ENCODE data around the gene GGACT.

Gene GGACT

DNA sequence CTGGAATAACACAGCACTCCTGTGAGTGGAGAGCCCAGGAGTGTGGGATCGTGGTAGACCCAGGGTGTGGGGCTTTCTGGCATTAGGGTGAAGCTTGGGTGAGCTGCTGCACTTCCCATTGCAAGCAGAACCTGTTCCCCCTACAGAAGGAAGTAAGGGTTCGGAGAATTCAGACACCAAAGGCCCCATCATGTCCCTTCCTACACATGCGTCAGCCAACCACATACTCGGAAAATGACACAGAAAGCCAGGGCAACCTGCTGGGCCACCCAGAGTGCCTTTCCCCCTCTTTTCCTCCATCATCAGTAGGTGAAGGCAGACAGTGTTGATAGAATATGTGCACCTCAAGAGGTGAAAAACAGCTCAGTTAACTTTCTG is 42.9 kb downstream of the GGACT start:
- no peak for DNase-seq

DNA sequence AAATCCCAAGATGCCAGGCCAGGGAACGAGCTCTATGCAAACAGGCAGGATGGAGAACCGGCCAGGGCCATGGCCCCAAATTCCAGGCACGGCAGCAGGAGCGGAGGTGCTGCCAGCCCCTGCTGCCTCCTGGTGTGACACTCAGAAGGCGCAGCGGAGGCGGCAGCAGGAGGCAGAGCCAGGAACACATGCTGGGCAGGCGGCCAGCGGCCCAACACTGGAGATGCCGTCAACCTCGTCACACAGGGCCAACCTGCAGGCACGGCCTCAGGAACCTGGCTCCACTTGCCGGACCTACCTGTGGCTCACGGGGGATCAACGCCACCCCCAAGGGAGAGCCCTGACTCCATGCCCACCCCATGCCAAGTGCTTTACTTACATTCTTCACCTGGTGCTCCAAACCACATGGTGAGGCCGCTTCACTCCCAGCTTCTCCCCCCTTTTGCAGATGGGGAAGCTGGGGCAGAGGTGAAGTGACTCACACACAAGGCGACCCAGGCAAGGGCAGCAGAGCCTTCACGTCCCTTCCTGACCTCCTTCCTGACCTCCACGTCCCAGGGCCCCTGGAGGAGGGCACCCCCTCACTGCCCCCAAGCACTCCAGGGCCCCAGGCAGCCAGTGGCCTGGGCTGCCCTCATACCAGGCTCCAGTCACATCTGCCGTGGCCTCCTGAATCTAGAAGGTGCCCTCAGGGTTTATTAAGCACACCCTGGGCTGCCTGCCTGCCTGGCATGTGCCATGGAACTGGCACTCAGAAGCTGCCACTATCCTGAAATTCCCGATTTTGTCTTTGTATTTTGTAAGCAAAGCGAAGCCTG is 43.5 kb downstream of the GGACT start:
- no peak for DNase-seq

DNA sequence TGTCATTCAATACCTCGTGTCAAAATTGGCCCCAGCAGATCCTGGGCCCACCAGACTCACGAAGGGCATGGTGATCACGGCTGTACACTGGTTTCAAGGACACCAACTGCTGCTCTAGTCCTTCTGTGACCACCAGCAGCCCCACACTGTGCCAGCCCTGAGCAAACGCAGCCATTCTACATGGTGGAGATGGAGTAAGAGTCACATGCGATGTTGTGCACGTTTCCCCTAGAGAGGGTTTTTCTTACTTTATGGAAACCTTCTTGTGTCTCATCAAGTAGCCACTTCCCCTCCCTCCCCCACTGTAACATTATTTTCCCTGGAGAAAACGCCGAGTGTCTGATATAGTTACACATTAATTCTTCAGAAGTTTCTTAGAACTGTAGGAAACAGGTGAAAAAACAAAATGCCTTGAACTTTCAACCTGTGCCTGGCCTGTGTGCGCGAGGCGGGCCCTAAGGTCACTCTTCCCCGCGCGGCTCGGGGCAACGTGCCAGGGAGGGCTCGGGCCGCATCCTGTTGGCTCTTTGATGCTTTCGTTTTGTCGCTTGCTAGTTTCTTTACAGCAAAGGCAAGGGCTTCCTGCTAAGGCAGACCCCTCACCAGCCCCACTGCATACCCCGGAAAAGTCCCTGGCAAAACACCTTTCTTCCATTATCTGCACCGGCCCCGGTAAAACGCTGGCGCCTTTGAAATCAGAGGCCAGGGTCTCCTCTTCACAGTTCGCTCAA is 44.6 kb downstream of the GGACT start:
- no peak for DNase-seq

DNA sequence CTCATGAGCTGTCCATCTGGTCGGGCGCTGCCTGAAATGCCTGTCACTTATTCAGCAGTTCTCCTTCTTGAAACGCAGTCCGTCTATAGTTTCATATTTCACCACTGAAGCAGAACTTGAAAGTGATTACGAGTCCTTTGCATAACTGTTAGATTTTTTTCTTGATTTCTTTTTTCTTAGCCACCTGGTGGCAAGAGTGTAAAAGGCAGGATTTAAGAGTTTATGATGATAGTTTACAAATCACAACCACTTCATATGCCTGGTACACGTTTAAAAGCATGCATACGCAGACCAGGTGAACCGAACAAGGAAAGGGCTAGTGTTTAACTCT is 45.8 kb downstream of the GGACT start:
- no peak for DNase-seq

DNA sequence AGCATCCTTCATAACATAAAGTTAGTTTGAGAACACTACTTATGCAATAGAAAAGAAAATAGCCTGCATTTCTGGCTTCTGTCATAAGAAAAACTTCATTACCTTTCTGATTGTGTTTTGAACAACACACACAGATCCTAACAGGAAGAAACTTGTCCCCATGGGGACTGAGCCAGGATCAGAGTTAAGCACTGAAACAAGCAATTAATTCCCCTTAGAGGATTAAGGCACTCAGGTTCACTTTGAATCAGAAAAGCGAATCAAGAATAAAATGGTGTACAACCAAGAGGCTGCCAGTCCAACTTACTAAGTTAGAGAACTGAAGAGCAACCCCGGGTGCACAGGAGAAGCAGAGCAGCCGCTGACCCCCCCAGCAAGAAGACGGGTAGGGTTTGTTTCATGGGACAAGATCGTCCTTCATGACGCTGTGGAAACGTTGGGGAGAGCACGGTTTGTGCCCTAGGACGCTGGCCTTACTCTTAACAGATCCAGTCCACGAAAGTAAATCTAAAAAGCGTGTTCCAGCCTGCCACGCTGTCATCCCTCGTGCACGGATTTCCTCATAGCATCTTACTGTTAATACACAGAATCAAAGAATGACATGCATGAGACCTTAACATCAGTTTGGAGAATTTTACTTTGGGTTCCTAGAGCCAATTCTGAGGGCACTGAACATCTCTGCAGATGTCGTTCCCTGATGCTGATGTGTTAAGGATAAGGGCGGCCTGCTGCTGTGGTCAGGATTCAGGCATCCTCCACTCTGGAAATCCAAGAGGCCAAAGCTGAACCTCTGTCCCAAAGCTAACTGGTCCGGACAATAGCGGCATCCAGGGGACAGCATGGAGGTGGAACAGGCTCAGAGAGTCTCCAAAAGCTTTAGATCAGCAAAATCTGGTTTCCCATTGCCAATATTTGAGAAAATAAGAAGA is 46.4 kb downstream of the GGACT start:
- no peak for DNase-seq

DNA sequence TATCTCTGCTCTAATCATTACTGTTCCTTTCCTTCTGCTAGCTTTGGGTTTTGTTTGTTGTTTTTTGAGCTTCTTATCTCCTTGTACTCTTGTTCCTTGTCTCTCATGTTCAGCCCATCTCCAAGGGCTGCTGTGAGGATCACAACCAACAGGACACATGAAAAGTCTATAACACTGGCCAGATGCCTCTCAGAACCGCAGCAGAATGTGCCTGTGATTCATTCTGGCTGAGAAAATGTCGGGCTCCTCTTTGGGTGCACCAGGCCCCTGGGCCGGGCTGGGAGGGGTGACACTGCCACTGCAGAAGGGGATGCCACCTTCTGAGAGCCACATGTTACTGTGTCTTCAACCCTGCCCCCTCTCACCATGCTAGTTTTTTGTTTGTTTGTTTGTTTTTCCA is 48.0 kb downstream of the GGACT start:
- no peak for DNase-seq

DNA sequence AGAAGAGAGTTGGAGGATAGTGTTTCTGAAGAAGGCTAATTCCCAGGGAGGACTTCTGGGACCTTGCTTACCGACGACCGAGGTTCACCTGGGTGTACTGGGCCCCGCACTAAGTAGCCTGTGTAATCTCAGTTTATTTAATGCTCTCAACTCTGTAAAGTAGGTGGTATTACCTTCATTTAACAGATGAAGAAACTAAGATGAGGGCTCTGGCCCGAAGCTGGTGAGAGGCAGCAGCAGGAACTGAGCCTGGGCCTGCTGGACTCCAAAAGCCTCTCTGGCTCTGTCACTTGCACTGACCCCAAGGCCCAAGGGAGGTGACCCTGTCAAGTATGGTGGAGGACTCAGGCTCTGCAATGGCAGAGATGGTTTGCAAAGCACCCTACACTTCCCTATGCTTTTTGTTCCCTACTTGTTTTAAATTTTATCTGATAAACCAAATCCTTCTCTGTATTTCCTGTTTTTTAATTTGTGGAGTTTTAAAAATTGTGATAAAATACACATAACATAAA is 50.6 kb downstream of the GGACT start:
- DNase-seq: no peak

DNA sequence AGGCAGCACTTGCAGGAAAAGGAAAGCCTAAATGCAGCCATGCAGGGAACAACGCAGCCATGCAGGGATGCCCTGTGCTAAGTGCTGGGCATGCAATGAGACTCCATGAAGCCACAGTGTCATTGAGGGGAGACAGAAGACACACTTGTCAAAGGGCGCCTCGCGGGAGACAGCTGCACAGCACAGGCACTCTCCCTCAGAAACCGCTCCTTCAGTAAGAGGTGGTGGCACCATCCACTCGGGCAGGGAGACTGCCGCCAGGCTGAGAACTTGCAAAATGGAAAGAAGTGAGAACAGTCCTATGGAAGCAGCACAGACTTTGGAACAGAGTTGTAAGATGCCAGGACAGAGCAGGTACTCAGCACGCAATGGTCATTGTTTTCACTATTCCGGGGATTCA is 51.1 kb downstream of the GGACT start:
- DNase-seq: no peak

DNA sequence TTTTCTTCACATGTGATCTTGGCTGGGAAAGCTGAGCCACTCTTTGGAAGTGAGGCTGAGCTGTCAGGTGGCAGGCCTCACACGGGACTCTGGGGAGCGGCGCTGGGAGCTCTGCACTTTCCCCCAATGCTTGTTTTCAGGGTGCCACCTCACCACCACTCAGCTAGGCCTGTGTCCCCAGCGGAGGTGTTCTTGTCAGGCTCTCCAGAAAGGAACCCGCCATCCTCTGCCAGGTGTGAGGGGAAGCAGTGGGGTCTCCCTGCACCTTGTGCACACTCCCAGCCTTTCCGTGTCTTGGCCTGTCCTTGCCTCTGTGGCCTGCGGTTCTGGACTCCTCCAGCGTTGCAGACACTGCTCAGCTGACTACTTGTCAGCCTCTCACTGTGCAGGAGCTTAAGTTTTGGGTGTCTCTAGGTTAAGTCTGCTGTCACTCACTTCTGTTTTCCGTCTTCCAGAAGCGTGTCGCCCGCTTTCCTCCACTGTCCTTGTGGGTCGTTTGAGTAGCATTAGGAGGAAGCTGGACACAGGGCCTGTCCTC is 51.9 kb downstream of the GGACT start:
- no peak for DNase-seq

DNA sequence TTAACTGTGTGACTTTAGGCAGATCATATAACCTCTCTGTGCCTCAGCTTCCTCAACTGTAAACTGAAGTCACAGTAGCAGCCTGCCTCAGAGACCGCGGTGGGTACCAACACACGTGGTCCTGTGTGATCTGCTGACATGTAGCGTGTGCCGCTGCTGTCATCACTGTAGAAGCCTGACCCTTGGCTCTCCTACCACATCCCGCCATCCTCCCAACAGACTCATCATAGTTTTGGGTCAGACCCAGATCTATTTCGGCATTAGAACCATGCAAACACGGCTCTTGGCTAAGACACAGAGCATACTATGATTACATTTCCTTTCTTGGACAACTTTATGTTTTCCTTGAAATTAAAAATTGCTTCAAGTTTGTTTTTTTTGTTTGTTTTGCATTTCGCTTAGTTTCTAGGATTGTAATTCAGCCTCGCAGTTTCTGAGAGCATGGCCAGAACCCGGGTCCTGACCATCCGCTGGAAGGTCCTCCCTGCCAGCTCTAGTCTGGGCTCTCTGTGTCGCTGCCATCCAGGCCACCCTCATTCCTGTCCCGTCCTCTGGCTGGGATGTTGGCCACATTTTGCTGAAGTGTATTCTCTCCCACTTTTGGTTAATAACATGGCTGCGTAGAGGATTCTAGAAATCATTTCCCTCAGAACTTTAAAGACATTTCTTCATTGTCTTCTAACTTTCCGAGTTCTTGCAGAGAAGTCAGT is 53.0 kb downstream of the GGACT start:
- DNase-seq: no peak

DNA sequence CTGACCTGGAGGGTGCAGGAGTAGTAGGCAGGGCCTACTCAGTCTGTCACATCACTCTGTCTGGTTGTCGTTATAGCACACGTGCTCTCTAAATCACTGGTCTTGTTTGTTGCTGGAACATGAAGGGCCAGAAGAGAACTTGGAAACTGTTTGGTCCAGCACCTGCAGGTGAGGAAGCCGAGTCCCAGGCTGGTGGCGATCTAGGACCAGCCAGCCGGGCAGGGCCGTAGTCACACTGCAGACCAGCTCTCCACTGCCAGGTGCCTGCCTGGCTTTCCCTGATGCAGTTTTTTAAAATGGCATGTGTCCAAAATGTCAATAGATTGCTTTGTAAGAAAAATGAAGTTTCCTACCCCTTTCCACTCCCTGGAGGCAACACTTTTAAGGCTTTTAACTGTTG is 53.7 kb downstream of the GGACT start:
- DNase-seq: peak in 1 of 2 experiments; percentile 58

DNA sequence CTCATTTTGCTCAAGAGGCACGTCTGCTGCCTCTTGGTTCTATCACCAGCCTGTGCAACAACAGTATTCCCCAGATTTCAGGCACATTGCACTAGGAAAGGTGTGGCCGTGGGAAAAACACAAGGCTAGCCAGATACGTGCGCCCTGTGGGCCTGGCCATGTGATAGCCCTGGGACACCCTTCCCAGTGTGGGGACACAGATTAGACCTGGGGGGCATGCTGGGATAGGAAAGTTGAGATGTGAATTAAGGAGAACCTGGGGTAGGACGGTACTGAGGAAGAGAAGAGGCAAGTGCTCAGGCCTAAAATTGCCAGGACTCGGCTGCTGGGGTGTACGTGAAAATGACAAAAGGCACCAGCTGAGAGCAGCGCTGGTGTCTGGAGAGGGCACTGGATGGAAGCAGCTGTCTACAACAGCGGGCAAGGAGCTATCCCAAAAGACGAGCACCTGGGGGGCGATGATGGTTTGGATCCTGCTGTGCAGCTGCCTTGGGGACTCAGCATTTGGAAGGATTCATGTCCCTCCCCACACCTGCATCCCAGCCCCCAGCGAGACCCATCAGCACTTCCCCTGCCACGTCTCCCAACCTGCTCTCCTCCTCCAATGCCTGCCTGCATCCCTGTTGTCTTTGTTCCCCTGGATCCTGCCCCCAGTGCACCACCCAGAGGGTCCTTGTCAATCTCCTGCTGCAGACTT is 54.3 kb downstream of the GGACT start:
- DNase-seq: peak; percentile 39 to 79

DNA sequence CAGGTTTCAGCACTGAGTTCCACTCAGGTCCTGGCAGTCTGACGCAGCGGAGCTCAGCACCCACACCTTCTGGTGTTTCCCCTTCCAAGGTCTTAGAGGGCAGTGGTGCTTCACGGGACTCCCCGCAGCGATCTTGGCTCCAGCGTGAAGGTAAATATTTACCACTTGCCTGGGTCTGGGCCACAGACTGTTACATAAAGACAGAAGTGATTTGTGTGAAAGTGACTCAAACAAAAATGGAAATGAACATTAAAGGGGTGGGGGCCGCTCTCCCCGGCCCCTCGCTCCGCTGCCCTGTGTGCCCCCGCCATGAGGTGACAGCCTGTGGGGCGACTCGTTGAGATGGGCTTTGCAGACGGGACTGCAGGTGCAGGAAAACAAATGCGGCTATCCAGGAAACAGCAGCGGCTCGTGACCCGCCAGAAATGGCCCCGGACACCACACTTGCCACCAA is 55.0 kb downstream of the GGACT start:
- DNase-seq: peak; percentile 79 to 94

DNA sequence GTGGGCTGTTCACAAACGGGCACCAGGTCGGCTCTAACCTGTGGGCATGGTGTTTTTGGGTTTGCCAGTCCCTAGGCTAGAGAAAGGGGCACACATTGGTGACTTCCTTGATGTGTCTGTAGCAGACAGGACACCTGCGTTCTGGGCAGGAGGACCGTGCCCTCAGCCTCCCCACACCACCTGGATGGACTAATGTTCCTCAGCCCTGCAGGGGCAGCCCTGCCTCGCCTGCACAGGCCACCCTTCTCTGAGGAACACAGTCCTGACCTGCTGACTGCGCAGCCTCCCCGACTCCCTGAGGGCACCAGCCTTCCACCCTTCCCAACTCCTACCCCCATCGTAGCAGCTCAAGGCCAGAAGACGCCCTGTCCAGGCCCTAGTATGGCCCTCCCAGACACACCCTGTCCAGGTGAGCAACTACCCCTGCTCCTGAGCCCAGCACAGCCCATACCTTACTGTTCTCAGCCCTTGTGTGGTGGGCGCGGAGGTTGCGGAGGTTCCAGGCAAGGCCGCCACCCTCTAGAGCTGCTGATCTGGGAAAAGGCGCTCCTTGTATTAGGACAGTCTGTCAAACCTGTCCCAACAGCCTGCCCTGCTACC is 55.7 kb downstream of the GGACT start:
- DNase-seq: peak in 1 of 2 experiments; percentile 45

DNA sequence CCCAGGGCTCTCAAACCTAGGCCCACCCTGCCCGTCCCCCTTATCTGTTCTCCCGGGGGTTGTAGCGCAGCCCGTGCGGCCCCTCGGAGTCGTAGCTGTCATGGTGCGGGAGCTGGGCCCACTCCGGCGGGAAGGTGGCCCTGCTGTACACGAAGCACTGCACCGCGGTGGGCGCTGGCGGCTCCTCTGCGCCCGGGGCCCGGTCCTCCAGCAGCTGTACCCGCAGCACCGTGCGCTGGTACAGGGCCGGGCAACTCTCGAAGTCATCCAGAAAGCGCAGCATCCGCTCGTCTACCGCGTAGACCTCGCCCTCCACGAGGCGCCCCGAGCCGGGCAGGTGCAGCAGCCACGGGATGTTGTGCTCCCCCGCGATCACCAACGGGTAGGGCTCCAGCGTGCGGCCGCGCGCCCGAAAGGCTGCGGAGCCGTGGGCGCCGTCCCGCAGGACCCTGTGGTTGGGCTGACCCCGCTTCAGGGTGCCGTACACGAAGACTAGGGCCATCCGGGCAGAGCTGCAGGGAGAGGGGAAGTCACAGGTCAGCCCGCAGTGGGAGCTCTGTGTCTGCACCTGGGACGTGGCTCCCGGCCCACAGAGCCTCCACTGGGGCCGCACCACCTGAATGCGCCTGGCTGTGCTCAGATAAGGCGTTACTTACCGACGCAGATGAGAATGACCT is 56.4 kb downstream of the GGACT start:
- DNase-seq: no peak

DNA sequence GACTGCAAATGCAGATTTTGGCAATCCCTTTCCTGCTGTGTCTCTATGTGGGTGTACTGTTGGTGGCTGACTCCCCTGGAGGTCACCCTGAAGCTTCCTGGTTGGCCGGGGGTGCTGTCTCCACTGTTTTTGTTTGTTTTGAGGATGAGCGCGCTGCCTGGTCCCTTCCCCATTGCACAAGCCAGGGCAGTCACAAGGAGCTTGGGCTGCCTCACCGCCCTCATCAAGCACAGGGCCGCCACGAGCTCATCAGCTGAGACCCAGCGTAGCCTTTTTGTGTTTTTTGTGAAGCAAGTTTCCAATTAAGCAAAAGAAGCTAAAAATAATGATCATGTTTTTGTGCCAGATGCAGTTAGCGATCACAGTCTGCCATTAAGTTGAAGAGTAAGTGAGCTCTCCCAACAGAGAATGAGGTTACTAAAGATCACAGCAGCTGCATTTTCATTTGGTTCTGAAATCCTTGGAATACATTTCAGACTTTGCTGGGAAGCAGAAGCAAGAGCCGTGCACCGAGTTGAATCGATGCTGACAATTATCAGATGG is 57.8 kb downstream of the GGACT start:
- peak; percentile 51 to 87 for DNase-seq

DNA sequence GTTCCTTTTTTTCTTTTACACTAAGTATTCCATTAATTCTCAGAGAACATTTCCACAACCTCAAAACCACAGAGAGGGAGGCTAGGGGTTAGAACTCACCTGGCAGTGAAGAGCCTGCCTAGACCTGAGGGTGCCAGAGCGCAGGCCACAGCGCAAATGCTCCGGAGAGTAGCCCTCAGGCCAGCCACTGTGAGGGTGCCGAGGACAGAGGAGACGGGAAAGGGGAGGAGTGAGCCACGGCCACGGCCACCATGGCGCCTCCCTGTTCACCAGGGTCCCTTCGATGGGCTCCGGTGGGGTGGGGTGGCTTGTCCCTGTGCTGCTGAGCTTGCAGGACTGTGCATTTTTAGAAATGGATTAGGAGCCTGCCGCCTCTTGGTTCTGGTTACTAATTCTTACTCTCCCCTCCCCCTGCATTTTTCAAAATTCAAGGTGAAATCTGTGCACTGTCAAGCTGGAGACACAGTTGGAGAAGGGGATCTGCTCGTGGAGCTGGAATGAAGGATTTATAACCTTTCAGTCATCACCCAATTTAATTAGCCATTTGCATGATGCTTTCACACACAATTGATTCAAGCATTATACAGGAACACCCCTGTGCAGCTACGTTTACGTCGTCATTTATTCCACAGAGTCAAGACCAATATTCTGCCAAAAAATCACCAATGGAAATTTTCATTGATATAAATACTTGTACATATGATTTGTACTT is 58.8 kb downstream of the GGACT start:
- peak; percentile 21 to 68 for DNase-seq

DNA sequence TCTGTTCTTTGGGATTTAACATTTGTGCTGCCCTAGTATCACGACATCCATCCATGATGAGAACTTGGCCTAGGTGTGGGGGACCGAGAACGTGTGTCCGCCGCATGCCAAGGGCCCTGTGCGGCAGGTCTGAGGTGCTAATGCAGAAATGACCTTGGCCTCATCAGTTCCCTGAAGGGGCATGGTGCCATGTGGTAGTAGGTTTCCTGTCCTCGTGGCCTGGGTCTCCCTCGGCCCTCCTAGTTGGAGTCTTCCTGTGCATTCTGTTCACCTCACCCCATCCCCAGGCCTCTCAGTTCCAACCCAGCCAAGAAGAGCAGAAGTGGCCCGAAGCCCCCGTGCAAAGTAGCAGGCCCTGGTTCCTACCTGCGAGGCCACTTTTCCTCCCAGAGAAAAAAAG is 59.8 kb downstream of the GGACT start:
- DNase-seq: no peak

DNA sequence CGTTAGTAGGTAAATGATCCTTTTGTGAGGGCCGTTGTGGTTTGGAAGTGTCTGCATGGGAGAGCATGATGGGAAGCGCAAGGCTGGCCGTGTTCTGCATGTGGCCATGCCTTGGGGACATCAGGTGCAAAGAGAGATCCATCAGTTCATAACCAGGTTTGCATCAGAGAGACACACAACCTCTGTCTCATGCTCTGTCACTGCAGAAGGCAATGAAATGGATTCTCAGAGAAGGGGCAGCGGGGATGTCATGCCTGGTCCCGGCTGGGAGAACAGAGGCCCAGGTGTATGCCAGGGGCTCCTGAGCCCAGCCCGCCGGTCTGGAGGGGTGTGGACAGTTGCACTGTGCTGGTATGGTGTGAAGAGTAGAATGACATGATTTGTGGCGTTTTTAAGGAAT is 60.2 kb downstream of the GGACT start:
- DNase-seq: no peak

DNA sequence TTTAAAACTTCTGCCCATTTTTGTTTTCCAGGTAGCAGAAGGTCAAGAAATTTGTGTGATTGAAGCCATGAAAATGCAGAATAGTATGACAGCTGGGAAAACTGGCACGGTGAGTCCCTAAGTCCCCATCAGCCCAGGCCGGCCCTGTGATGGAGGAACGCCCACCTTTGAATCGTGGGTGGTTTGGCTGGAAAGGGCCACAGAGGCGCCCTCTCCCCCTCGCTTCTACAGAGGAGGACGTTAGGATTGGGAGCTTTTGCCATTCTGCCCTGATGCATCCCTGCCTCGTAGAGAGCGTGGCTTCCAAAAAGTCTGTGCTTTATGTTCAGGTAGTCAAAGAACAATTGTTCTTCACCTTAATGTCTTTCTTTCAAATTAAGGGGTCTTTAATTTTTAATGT is 60.9 kb downstream of the GGACT start:
- DNase-seq: no peak

Data from NCI-H2081 (cell line).